GM12874 (cell line): ENCODE data around the gene WDR45B.
A peak's percentile ranks its signal among the peaks of the same experiment; 100 is the strongest.

Source experiments
- CTCF ChIP-seq: IDR thresholded peaks from 2 replicates; pipeline ENCODE4 v1.5.1; 2011; ENCODE audit warnings: low read depth, mild to moderate bottlenecking, control low read depth, low read length, moderate library complexity; ENCODE audit not compliant: insufficient read depth

Gene WDR45B

GRCh38 chr17:82675476-82676245 lies 27.4 kb upstream of the WDR45B start:
- no peak for TF ChIP-seq CTCF

- TF ChIP-seq CTCF, result no peak
Observed at GRCh38 chr17:82674656-82675475, 26.6 kb upstream of the WDR45B start.

- TF ChIP-seq CTCF, result no peak
Observed at GRCh38 chr17:82670661-82671450, 22.6 kb upstream of the WDR45B start.

DNA sequence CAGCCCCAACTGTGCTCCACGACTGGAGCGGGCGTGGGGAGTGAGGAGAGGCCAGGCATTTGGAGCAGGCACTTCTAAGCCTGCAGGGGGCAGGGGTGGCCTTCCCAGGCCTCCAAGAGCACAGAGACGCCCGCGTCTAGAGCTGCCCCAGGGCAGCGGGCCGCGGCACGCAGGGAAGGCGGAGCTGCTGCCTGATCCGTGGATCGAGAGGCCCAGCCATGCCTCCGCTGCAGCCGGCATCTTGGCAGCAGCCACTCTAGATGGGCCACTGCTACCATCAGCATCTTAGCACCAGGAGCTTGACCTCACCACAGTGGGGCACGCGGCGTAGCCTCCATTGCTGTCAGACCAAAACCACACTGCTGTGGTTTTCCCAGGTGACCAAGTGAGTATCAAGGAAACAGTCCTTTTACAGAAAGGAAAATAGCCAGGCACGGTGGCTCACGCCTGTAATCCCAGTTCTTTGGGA lies 20.4 kb upstream of the WDR45B start:
- peak; percentile 71 for TF ChIP-seq CTCF

DNA sequence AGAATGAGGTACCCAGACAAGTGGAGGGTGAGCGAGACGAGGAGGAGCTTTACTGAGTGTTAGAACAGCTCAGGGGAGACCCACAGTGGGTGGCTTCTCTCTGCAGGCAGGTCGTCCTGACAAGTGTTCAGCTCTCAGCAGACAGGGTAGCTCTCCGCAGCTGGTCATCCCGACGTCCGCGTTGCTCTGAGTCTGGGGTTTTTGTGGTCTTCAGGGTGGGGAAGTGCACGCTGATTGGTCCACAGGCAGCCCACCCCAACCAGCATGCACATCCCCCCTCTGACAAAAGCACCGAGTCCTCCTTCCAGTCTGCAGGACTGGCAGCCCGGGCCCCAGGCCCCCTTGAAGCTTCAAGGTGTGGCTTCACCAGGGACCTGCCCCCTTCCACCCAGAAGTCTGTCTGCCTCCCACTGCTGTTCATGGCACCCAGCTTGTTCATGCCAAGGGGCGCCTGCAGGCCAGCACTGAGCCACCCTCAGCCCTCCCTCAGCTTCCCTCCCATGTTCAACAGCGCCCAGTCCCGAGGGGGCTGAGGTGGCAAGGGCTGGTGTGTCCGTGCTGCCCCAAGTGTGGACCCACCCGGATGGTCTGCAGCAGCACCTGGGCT lies 19.9 kb upstream of the WDR45B start:
- no peak for TF ChIP-seq CTCF

GRCh38 chr17:82667668-82668000 lies 19.4 kb upstream of the WDR45B start:
- no peak for TF ChIP-seq CTCF
